Occipital lobe (tissue), 1 donor: Measurements from ENCODE around the gene TSPAN11. TPM values are rescaled to one million over a fixed set of nuclear protein-coding genes. Genes with fewer than 3 reads are reported as not detected.

ENCODE experiments used
- total RNA-seq: library from RNA; depleted of rRNA; stranded (reverse); fragments of >200 nt; gene quantifications from one replicate; pipeline ENCODE4 v1.2.3, GENCODE V29; 2014

The TSPAN11 gene
- total RNA-seq, 1 donor from 2014 or later, result 4.8 TPM

Other genes starting within 250 kb of the TSPAN11 start
- 58.5 TPM for gene IPO8, start 230.9 kb upstream of the TSPAN11 start, total RNA-seq
- 41.3 TPM for gene CAPRIN2, start 171.8 kb upstream of the TSPAN11 start, total RNA-seq
- 8.4 TPM for gene DDX11, start 147.1 kb downstream of the TSPAN11 start, total RNA-seq